Measurements from ENCODE around the gene EPHA1. TPM values are rescaled to one million over a fixed set of nuclear protein-coding genes. Genes with fewer than 3 reads are reported as not detected.

EPHA1 gene
- total RNA-seq, 1 experiment from 2014 or later = 0.39 TPM

- Histone ChIP-seq H3K36me3 (ENCODE audit: control insufficient read depth, insufficient read depth, low read length) (peaks cover 5% of the 10 kb centered on the region), H3K9me3 (ENCODE audit: control insufficient read depth, insufficient read depth, low read depth, low read length) (no peaks in the 10 kb centered on the region), H3K27ac (ENCODE audit: low read length) (no peak overlapping the region), H3K4me3 (ENCODE audit: low read depth in 2 of 2, low read length in 2 of 2) (peak overlapping the region in 1 of 2 experiments; percentile 80; a peak in 1 of 4 replicates), H3K27me3 (ENCODE audit: control insufficient read depth, insufficient read depth, low read length) (no peaks in the 10 kb centered on the region), H3K4me1 (ENCODE audit: control insufficient read depth, insufficient read depth, low read length) (peaks cover 9% of the 10 kb centered on the region; the same call in 1 of the 2 replicates)
- TF ChIP-seq SIN3A (IDR thresholded peaks at IDR 0.05; ENCODE audit: borderline replicate concordance, insufficient read depth, low read depth, low read length) = no peak
- no peak for TF ChIP-seq REST (IDR thresholded peaks at IDR 0.05; ENCODE audit: insufficient read depth in 1 of 2, low read depth in 2 of 2, low read length in 1 of 2)
- TF ChIP-seq TCF7L2 (IDR thresholded peaks at IDR 0.05; ENCODE audit: low read depth, low read length) = no peak
- no peak for TF ChIP-seq CTCF (IDR thresholded peaks at IDR 0.05)
- TF ChIP-seq POLR2AphosphoS5 (IDR thresholded peaks at IDR 0.05; ENCODE audit: low read depth, low read length) = no peak
- no peak for DNase-seq (ENCODE audit: low read depth, low spot score)
- in situ Hi-C loops (cut with HindIII; ENCODE audit: low pct_unique_long_range_greater_than_20kb, low sequenced_read_pairs) = no loop called here
- no peak for ATAC-seq
- no TSS peak for BruUV-seq (replicated peaks)
- intact Hi-C loops (cut with micrococcal nuclease; ENCODE audit: unreplicated experiment) = no loop called here
- CTCF ChIA-PET = interaction anchor here (1.0 kb wide), 1 partner anchor 144 kb away, joined by 3 read pairs; no protein-coding TSS in a partner anchor
- POLR2A ChIA-PET = no interaction called here
Observed at GRCh38 chr7:143384148-143384547, 24.5 kb downstream of the EPHA1 start.

GRCh38 chr7:143383642-143383957 lies 25.1 kb downstream of the EPHA1 start:
- intact Hi-C loops (cut with micrococcal nuclease; ENCODE audit: unreplicated experiment) = no loop called here
- Histone ChIP-seq H3K27me3 (ENCODE audit: control insufficient read depth, insufficient read depth, low read length) (no peaks in the 10 kb centered on the region), H3K9me3 (ENCODE audit: control insufficient read depth, insufficient read depth, low read depth, low read length) (no peaks in the 10 kb centered on the region), H3K4me3 (ENCODE audit: low read depth in 2 of 2, low read length in 2 of 2) (peak overlapping the region in 1 of 2 experiments; percentile 80; a peak in 1 of 4 replicates), H3K4me1 (ENCODE audit: control insufficient read depth, insufficient read depth, low read length) (peaks cover 12% of the 10 kb centered on the region; the same call in 1 of the 2 replicates), H3K36me3 (ENCODE audit: control insufficient read depth, insufficient read depth, low read length) (peaks cover 5% of the 10 kb centered on the region; the same call in 1 of the 2 replicates), H3K27ac (ENCODE audit: low read length) (no peak overlapping the region)
- BruUV-seq (replicated peaks) = no TSS peak
- TF ChIP-seq POLR2AphosphoS5 (IDR thresholded peaks at IDR 0.05; ENCODE audit: low read depth, low read length) = no peak
- TF ChIP-seq CTCF (IDR thresholded peaks at IDR 0.05) = no peak
- no peak for TF ChIP-seq TCF7L2 (IDR thresholded peaks at IDR 0.05; ENCODE audit: low read depth, low read length)
- TF ChIP-seq REST (IDR thresholded peaks at IDR 0.05; ENCODE audit: insufficient read depth in 1 of 2, low read depth in 2 of 2, low read length in 1 of 2) = no peak
- no peak for TF ChIP-seq SIN3A (IDR thresholded peaks at IDR 0.05; ENCODE audit: borderline replicate concordance, insufficient read depth, low read depth, low read length)
- POLR2A ChIA-PET = no interaction called here
- in situ Hi-C loops (cut with HindIII; ENCODE audit: low pct_unique_long_range_greater_than_20kb, low sequenced_read_pairs) = no loop called here
- DNase-seq (ENCODE audit: low read depth, low spot score) = no peak
- no peak for ATAC-seq
- CTCF ChIA-PET = interaction anchor here (1.0 kb wide), 1 partner anchor 143 kb away, joined by 3 read pairs; no protein-coding TSS in a partner anchor

Measured in Panc1 (cell line).